COLO829 (cell line): ENCODE results near the gene RDH5.

Experiments used
- DNase-seq: peaks from one replicate; pipeline ENCODE4 v3.0.0; 2012; ENCODE audit warnings: low spot score

Gene RDH5, protein sequence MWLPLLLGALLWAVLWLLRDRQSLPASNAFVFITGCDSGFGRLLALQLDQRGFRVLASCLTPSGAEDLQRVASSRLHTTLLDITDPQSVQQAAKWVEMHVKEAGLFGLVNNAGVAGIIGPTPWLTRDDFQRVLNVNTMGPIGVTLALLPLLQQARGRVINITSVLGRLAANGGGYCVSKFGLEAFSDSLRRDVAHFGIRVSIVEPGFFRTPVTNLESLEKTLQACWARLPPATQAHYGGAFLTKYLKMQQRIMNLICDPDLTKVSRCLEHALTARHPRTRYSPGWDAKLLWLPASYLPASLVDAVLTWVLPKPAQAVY

GRCh38 chr12:55720071-55720564, at the start of gene RDH5:
RDH5 (plus strand) TSS chr12:55720393; CDS start chr12:55721185, 792 bp downstream.
- no peak for DNase-seq

GRCh38 chr12:55671746-55672145, 48.4 kb upstream of the RDH5 start:
- no peak for DNase-seq

DNA sequence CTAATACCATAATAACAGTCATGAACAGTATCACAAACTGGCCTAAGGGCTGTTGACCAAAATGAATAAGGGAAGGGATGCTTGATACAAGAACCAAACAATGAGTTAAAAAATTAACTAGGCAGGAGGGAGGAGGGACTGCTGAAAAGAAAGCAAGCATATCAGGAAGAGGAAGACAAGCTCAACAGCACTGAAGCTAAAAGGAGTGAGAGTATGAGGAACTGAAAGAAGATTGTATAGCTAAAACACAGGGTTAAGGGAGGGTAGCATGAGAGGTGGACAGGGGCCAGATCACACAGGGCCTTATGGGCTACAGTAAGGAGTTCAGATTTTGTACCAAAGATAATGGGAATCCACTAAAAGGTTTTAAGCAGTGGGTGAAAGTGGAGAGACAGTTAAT, 46.6 kb upstream of the RDH5 start:
- DNase-seq: no peak

GRCh38 chr12:55675666-55676065, 44.5 kb upstream of the RDH5 start:
- no peak for DNase-seq

- DNase-seq: no peak
Measured at GRCh38 chr12:55676707-55677106, 43.5 kb upstream of the RDH5 start.

GRCh38 chr12:55679691-55680090, 40.5 kb upstream of the RDH5 start:
- DNase-seq: no peak

DNA sequence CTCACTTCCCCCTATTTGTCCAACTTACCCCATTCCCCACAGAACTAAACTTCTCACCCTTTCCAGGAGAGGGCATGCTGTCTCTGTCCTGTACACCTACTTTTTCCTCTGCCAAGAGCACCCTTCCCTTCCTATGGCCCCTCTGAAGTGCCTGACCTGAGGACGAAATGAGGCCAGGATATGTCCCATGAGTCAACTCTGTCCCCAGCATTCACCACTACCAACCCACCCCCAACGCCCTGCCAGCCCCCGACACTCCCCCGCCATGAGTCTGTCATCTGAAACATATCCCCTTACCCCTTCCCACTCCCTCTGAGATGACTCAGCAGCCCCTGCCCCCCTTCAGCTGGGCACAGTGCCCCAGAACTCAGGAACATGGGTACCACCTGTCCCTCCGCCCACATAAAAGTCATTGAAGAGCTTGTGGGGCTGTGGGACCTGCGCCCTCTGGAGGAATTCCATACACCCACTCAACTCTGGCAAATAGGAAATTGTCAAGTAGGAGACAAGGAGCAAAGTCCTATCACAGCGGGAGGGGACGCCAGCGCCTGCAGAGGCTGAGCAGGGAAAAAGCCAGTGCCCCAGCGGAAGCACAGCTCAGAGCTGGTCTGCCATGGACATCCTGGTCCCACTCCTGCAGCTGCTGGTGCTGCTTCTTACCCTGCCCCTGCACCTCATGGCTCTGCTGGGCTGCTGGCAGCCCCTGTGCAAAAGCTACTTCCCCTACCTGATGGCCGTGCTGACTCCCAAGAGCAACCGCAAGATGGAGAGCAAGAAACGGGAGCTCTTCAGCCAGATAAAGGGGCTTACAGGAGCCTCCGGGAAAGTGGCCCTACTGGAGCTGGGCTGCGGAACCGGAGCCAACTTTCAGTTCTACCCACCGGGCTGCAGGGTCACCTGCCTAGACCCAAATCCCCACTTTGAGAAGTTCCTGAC, 38.8 kb upstream of the RDH5 start:
- peak; percentile 55 for DNase-seq

DNA sequence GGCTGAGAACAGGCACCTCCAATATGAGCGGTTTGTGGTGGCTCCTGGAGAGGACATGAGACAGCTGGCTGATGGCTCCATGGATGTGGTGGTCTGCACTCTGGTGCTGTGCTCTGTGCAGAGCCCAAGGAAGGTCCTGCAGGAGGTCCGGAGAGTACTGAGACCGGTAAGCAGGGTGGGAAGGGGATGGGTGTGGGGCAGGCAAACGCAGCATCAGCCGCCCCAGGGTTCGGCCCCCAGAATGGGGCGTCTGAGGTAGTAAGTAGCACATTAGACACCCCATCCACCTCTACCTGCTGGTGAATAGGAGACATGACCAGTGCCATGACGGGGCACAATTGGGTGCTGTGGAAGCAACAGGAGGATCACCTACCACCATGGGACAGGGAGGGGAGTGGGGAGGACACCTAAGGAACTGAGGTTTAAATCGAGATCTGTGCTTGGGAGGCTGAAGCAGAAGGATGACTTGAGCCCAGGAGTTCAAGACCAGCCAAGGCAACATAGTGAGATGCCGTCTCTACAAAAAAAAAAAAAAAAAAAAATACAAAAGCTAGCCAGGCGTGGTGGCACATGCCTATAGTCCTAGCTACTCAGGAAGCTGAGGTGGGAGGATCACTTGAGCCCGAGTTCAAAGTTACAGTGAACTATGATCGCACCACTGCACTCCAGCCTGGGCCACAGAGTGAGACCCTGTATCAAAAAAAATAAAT, 38.0 kb upstream of the RDH5 start:
- no peak for DNase-seq

GRCh38 chr12:55683676-55684075, 36.5 kb upstream of the RDH5 start:
- DNase-seq: no peak

DNA sequence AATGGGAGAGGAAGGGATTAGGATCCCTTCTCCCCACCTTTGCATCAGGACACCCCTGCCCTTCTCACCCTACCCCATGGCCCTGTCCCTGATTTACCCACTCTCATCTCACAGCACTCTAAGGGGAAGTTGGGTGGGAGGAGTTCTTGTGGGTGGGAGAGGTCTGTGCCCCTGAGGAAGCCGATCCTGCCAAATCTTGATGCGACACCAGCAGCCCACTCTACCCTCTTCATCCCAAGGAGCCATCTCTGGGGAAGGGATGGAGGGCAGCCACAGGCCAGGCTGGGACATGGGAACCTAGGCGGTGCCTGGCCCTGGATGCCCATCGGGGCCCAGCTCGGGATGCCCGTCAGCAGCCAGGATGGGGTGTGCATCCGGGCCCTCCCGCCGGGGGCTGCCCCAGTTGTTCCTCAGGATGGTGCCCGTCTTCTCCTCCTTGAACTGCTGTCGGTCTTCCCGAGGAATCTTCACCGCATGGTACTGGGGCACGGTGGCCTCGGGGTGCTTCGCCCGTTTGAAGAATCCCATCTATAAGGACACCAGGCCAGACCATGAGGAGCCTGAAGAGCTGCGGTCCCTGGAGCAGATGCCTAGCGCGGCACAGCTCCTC, 35.3 kb upstream of the RDH5 start:
- DNase-seq: no peak

DNA sequence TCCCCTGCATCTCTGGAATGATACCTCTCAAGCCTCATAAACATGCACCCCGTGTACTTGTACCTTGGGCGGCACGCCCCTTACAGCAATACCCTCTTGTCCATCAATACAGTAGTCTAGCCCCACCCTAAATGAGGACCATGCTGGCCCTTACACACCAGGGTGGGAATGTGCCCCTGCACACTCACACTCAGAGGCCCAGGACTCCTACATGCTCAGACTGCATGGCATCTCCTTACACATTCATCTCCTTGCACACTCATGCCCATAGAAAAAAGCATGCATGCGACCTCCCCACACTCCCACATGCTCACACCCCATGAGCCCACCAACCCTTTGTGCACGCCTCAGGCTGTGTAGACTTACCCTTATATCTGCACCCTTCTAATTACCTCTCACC, 34.5 kb upstream of the RDH5 start:
- no peak for DNase-seq

DNA sequence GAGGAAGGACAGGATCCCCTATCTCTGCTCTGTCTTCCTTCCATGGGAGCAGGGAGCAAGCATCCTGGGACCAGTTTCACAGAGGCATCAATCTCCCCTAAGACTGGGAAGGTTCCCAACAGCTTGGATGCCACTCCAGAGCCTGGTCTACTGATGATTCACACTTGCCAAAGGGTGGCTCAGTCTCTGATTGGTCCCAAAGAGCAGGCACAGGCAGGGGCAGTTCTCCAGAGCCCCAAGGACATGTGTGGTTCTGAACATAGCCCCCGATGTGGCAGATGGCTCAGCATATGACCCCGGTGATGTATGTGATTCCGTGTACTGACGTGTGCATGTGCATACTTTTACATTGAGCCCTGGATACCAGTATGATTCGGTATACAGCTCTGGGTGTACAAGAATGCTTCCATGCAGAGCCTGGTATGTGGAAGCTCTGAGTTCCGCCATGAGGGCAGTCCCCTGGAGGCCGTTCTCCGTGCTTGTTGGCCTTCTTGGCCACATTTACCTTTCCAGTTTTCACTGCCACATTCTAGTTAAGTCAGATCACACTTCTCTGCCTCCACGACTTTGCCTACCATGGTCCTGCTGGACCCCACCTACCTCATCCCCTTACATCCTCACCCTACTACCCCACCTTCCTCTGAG, 33.7 kb upstream of the RDH5 start:
- no peak for DNase-seq

- no peak for DNase-seq
Measured at GRCh38 chr12:55687746-55688145, 32.4 kb upstream of the RDH5 start.

GRCh38 chr12:55688716-55689655, 31.2 kb upstream of the RDH5 start:
- DNase-seq: no peak

DNA sequence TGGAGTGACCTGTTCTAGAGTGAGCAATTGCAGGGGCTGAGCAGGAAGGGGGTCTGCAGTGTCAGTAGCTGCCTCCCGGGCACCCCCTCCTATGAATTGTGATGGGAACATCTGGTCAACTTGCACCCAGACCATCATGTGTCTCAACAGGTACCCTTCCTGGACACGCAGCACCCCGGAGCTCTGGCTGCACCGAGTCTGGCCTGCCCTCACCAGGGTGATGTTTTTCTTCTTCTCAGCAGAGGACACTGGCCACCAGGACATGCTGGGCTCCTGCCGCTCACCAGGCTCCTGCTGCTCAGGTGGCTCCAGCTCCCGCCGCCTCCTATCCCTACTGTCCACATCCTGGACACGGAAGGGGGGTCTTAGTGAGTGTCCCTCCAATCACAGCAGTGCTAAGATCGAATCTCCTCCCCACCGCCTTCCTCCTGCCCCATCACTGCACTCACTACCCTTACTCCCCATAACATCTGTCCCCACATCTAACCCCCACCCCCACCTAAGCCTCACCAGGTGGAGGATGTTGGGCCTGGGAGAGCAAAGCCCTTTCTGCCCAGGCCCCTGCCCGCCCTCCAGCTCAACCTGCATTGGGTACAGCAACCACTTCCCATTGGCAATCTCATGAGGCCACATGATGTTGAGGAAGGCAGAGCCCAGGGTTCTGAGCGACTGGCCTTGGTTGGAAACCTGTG, 27.4 kb upstream of the RDH5 start:
- no peak for DNase-seq

GRCh38 chr12:55693323-55694187, 26.6 kb upstream of the RDH5 start:
- no peak for DNase-seq

- DNase-seq: no peak
Measured at GRCh38 chr12:55694188-55694515, 26.0 kb upstream of the RDH5 start.

- DNase-seq: no peak
Measured at GRCh38 chr12:55694651-55695050, 25.5 kb upstream of the RDH5 start.

DNA sequence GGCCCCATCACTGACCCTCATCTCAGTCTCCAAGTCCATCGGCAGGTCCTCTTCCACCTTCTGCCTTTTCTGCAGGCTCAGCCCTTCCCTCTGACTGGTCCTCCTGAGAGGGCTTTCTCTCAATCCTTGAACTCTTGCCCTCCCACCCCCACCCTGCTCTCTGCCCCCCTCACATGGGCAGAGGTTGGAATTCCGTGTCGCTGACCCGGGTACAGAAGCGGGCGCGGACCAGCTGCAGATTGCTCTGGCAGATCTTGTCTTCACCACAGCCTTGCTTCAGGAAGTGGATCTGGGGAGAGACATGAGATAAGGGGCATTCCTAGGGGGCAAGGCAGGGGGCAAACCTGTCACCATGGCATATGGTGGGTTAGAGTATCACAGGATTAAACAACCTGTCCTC, 24.8 kb upstream of the RDH5 start:
- DNase-seq: no peak
